GM21576 (cell line): ENCODE results near the gene PDGFRB.

Source experiments
- ATAC-seq: cut with Tn5 transposase; IDR thresholded peaks from one replicate; pipeline ENCODE4 v1.9.1; 2021; ENCODE audit warnings: mild to moderate bottlenecking, moderate library complexity; ENCODE audit not compliant: unreplicated experiment

PDGFRB gene

GRCh38 chr5:150155258-150156026 is at the start of gene PDGFRB:
TSS of gene PDGFRB (minus strand) at chr5:150155845. CDS start at chr5:150137047, 18,798 bp downstream.
- peak; percentile 43 for ATAC-seq

DNA sequence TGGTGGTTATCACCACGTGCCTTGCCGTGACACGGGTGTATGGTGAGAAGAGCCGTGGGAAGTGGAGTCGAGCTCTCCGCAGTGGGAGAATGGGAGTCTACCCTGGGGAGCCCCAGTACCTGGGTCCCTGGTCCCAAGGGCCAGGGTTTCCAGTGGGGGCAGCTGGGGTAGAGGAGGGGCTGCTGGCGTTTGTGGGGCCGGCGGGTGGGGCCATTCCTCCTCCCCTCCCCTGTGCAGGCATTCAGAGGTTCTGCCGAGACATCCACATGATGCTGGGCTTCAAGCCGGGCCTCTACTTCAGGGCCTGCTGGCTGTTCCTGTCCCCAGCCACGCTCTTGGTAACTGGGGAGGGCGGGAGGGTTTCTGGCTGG is 48.9 kb upstream of the PDGFRB start:
- no peak for ATAC-seq

DNA sequence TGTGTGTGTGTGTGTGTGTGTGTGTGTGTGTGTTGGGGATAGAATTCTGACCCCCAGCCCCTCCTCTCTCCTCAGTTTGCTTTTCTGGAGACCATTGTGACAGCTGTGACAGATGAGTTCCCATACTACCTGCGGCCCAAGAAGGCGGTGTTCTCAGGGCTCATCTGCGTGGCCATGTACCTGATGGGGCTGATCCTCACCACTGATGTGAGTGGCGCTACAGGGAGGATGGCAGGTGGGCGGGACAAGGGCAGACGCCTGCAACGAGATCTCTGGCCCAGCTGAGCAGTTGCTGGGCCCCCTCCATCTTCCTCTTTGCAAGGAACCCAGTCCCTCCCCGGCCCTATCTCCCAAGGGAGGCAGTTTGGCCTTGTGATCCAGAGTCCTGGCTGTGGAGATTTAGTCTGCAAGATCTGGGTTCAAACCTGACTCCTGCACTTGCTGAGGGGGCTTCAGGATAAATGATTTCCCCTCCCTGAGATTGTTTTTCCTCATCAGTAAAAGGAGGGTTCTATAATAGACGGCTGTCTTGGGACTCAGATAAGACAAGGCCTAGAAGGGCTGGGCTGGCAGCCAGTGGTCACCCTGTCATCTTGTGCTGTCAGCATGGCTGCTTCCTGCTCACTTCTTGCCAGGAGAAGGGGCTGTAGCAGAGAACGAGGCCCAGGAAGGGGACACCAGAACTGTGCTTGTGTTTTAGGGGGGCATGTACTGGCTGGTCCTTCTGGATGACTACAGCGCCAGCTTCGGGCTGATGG is 48.4 kb upstream of the PDGFRB start:
- ATAC-seq = no peak

GRCh38 chr5:150202501-150202900 is 46.9 kb upstream of the PDGFRB start:
- no peak for ATAC-seq

- no peak for ATAC-seq
Observed at GRCh38 chr5:150197476-150197875, 41.8 kb upstream of the PDGFRB start.

- ATAC-seq = no peak
Observed at GRCh38 chr5:150196986-150197385, 41.3 kb upstream of the PDGFRB start.

DNA sequence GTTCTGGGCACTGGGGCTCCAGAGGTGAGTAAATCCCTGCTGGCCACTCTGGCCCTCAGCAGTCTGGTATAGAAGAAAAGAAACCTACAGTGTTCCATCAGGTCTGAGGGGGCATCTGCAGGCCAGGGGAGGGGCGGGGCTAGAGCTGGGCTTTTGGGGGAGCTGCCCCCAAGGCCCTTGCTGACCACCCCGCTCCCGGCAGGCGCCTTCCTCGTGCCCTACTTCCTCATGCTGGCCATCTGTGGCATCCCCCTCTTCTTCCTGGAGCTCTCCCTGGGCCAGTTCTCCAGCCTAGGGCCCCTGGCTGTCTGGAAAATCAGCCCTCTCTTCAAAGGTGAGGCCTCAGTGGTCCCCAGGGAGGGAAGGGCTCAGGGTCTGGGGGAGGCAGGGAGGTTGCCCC is 40.9 kb upstream of the PDGFRB start:
- ATAC-seq = no peak

DNA sequence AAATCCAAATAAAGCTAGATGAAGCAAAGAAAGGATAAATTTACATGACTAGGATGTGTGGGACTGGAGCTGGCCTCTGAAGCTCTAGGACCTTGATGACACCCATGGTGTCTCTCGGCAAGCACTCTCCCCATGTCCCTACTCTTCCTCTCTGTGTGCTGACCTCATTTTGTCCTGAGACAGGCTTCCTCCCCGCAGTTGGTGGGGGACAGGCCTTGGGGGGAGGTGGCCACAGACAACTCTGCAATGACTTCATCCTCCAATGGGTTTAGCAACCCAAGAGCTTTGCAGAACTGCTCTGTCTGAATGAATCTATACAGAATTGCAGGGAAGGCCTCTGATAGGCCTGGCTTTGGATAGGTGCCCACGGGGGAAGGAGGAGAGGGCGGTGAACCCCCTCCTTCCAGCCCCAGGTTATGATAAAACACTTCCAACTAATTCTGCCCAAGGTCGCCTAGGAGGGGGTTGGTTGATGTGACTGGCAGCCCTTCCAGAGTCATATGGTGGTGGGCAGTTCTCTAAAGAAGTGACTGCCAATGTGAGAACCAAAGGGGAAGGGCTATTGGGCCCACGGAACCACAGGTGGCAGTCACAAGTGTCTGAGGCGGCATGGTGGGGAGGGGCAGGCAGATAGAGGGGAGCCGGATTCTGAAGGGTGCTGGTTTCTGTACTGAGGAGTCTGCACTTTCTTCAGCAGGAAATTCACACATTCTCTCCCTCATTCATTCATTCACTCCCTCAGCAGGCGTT is 40.3 kb upstream of the PDGFRB start:
- ATAC-seq = no peak

DNA sequence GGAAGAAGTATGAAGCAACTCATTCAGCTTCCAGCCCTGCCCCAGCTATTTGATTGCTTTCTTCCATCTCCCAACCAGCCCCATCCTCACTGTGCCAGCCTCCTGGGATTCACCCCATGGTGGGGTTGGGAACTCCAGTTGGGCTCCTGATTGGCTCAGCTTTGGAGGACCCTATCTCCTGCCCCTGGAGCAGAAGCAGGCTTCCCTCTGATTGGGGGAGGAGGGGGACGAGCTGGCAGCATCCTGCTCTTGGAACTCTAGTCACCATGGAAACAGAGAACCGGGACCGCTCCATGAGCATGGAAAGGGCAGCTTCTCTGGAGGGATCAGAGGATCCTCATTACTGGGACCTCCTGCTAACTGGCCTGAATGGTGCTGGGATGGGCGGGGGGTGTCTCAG is 36.8 kb upstream of the PDGFRB start:
- ATAC-seq = no peak

DNA sequence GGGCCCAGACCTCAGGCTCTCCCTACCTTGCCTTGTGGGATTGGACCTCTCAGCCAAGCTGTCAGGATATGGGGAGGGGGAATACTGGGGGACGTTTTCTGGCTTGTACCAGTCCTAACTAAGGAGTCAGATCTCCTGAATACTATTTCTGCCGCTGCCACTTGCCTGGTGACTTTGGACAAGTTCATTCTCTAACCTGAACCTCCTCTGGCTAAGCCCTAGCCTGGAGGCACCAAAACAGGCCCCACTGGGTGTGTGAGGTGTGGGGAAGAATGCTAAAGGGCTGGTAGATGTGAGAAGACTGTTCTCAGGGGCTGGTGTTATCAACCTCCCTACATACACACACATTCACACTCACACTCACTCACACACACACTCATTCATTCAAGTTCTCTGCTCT is 35.3 kb upstream of the PDGFRB start:
- no peak for ATAC-seq

GRCh38 chr5:150190503-150190979 is 34.9 kb upstream of the PDGFRB start:
- ATAC-seq = no peak

DNA sequence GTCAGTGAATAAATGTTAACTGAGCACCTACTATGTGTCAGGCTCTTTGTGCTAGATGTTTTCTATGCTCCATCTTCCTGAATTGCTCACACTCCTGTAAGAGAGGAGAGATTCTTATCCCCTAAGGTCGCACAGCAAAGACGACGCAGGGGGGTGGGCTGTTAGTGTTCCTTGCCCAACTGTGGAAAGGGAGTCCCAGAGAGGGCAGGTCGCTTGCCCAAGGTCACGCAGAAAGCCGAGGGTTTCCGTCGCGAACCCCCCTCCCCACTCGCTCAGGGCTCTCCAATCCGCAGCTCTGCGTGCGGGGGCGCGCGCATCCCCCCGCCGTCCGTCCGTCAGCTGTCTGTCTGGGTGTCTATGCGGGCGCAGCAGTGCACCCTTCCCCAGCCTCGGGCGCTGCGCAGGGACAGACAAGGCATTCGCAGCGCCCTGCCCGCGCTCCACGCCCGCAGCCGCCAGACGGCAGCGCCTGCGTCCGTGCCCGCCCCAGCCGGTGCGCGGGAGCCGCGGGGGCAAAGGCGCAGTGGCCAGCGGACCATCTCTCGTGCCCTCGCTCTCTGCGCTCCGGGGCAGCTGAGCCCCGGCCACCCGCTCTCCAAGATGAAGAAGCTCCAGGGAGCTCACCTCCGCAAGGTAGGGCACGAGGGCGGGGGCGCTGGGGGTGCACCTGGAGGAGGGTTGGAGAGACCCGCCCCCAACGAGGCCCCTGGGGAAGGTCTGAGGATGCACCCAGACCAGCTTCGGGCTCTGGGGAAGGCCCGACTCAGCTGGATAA is 34.3 kb upstream of the PDGFRB start, which contains the start of gene SLC6A7:
SLC6A7 (plus strand) TSS at position 335 of the 775 bp plus-strand sequence; CDS start at position 601, 266 bp downstream.
- no peak for ATAC-seq

GRCh38 chr5:150189326-150189725 is 33.7 kb upstream of the PDGFRB start:
- ATAC-seq = no peak

DNA sequence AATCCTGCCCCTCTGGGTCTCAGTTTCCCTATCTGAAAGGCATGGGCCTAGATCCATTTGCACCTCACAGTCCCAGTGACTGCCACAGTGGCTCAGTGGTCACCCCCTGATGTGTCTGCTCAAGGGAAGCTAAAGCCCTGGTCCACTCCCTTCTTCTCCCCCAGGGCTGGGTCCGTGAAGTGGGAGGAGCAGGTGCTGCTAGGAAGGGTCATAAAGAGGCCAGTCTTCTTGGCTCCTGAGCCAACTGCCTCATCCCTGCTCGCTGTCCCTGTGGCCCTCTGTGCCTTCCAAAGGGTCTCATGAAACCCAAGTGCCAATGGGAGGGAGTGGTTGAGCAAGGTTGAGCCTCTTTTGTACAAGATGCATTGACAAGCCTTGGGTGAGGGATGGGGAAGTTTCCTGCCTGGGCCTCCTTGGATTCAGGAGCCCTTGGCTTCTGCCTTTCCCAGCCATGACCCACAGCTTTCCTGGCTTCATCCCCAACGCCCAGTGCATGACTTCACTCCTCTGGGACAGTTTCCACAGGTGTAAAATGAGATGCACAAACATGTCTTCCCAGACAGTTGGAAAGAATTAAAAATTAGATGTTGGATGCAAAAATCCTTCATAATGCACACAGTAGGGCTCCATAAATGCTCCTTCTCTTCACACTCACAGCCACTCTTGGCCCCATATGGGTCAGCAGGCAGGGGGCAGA is 32.6 kb upstream of the PDGFRB start:
- no peak for ATAC-seq

DNA sequence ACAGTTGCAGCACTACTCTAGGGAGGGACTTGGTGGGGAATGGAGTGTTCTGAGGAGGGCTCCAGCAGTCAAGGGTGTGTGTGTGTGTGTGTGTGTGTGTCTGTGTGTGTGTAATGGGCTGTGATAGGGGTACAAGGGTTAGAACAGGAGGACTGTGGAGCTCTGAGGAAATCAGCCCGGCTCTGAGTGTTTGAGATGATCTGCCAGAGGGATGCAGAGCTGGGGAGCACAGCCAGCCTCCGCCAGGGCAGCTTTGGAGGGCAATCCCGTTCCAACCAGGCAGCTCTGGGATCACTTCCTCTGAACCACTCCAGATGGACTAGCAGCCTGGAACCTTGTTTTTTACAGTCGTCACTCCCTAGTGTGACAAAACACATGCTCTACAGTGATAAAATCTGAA is 31.3 kb upstream of the PDGFRB start:
- ATAC-seq = no peak

DNA sequence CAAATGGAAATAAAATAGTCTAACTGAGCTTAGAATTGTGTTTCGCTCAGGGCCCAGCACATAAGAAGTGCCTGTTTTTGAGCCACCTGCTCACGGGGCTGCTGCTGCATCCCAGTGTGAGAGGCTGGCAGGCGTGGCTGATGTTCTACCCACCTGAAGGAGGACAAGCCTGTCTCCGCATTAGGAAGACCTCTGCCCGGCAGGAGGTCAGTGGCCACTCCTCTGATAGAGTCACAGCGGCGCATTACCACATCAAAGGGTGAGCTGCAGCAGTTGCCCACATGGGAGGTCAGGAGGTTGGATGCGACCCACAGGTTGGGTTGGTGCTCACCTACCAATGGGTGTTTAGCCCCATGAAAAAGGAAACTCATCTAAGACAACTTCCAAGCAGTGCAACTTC is 30.5 kb upstream of the PDGFRB start:
- no peak for ATAC-seq

- ATAC-seq = no peak
Observed at GRCh38 chr5:150184990-150185912, 29.6 kb upstream of the PDGFRB start.

- ATAC-seq = no peak
Observed at GRCh38 chr5:150184006-150184405, 28.4 kb upstream of the PDGFRB start.

GRCh38 chr5:150183436-150183835 is 27.8 kb upstream of the PDGFRB start:
- ATAC-seq = no peak
